ENCODE results near the gene DPF3.

The DPF3 gene

DNA sequence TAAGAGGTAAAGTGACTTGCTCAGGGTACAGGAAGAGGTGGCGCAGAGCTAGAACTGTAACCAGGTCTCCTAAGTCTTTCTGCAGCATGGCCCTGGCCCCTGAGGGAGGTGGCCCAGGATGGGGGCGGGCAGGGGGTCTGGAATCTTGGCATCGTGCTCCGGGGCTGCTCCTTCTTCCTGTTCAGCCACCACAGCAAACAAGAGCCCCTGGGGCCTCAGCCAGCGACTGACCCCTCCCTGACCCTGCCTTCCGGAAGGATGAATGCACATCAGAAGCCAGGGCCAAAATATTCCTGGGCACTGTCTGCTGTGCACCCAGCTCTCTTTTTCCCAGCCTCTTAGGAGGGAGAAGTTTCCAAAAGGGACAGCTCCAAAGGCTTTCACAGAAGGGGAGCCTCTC is 242.8 kb downstream of the DPF3 start:
- H2BK120ac ChIP-seq (ENCODE audit: low read depth, low read length), result no peak overlapping the region
- no peaks in the 10 kb centered on the region for H3K79me1 ChIP-seq (ENCODE audit: low read length)
- H2AK5ac ChIP-seq (ENCODE audit: low read length), result no peak overlapping the region
- H3K27ac ChIP-seq (ENCODE audit: low read depth, low read length), result no peak overlapping the region
- no peak overlapping the region for H4K8ac ChIP-seq (ENCODE audit: low read depth, low read length)
- no peak overlapping the region for H3K4me2 ChIP-seq (ENCODE audit: low read length)
- no CpG with 5 or more reads among the region's 6 CpGs for WGBS (ENCODE audit: extremely low coverage, insufficient coverage, low lambda C conversion rate)
- H2BK5ac ChIP-seq (ENCODE audit: low read length), result no peak overlapping the region
- no peak overlapping the region for H3K23ac ChIP-seq (ENCODE audit: low read length)
- H3K4ac ChIP-seq (ENCODE audit: low read depth, low read length), result no peak overlapping the region
- H3K4me1 ChIP-seq (ENCODE audit: control insufficient read depth, low read depth, low read length), result peaks cover 6% of the 10 kb centered on the region
- no peak overlapping the region for H3K18ac ChIP-seq (ENCODE audit: low read length)
- H4K5ac ChIP-seq (ENCODE audit: low read length), result no peak overlapping the region
- no peak overlapping the region for H3K56ac ChIP-seq (ENCODE audit: low read length)
- H3K27me3 ChIP-seq (ENCODE audit: insufficient read depth, low read length, poor library complexity), result no peaks in the 10 kb centered on the region
- no peaks in the 10 kb centered on the region for H3K79me2 ChIP-seq (ENCODE audit: control insufficient read depth, insufficient read depth, low read length)
- H3K36me3 ChIP-seq (ENCODE audit: control insufficient read depth, insufficient read depth, low read length), result no peaks in the 10 kb centered on the region
- no peak overlapping the region for H3K9ac ChIP-seq (ENCODE audit: low read length)
- no peak for DNase-seq
- no peak overlapping the region for H2BK15ac ChIP-seq (replicated peaks; ENCODE audit: low read depth)
- H3K4me3 ChIP-seq (ENCODE audit: low read length), result no peak overlapping the region

DNA sequence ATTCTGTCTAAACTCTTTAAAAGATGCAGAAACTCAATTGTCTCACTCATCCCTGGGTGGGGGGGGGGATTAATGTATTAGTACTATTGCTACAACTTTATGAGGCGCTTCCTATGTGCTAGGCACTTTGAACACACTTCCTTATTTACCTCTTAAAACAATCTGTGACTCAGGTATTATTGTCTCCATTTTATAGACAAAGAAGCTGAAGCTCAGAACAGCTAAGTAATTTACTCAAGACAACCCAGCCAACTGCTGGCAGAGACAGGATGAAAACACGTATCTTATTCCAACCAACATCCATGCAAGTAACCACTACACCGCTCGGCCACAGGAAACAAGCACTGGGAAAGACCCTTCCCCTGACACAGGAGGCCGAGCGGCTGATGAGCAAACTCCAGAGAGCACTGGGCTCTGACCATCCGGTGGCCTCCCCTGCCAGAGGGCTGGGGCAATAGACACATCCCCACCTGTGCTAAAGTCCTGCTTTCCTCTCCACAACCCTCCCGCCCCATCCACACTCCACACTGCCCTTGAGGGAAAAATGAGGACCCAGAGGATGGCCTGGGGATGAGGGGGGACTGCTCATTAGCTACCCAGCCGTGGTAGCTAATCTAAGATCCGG is 244.2 kb downstream of the DPF3 start:
- Histone ChIP-seq H2BK120ac (ENCODE audit: low read depth, low read length) (no peak overlapping the region), H3K79me1 (ENCODE audit: low read length) (no peaks in the 10 kb centered on the region), H3K27me3 (ENCODE audit: insufficient read depth, low read length, poor library complexity) (no peaks in the 10 kb centered on the region), H3K56ac (ENCODE audit: low read length) (no peak overlapping the region), H3K79me2 (ENCODE audit: control insufficient read depth, insufficient read depth, low read length) (no peaks in the 10 kb centered on the region), H3K36me3 (ENCODE audit: control insufficient read depth, insufficient read depth, low read length) (no peaks in the 10 kb centered on the region), H3K23ac (ENCODE audit: low read length) (no peak overlapping the region), H4K8ac (ENCODE audit: low read depth, low read length) (no peak overlapping the region), H2AK5ac (ENCODE audit: low read length) (no peak overlapping the region), H2BK5ac (ENCODE audit: low read length) (no peak overlapping the region), H2BK15ac (replicated peaks; ENCODE audit: low read depth) (no peak overlapping the region), H3K9ac (ENCODE audit: low read length) (no peak overlapping the region), H4K5ac (ENCODE audit: low read length) (no peak overlapping the region), H3K4me2 (ENCODE audit: low read length) (no peak overlapping the region), H3K18ac (ENCODE audit: low read length) (no peak overlapping the region), H3K4ac (ENCODE audit: low read depth, low read length) (no peak overlapping the region), H3K4me1 (ENCODE audit: control insufficient read depth, low read depth, low read length) (peaks cover 6% of the 10 kb centered on the region), H3K27ac (ENCODE audit: low read depth, low read length) (no peak overlapping the region), H3K4me3 (ENCODE audit: low read length) (no peak overlapping the region)
- no peak for DNase-seq
- no CpG with 5 or more reads among the region's 10 CpGs for WGBS (ENCODE audit: extremely low coverage, insufficient coverage, low lambda C conversion rate)

- DNase-seq, result no peak
Measured at GRCh38 chr14:72647782-72648181, 246.1 kb downstream of the DPF3 start.

DNA sequence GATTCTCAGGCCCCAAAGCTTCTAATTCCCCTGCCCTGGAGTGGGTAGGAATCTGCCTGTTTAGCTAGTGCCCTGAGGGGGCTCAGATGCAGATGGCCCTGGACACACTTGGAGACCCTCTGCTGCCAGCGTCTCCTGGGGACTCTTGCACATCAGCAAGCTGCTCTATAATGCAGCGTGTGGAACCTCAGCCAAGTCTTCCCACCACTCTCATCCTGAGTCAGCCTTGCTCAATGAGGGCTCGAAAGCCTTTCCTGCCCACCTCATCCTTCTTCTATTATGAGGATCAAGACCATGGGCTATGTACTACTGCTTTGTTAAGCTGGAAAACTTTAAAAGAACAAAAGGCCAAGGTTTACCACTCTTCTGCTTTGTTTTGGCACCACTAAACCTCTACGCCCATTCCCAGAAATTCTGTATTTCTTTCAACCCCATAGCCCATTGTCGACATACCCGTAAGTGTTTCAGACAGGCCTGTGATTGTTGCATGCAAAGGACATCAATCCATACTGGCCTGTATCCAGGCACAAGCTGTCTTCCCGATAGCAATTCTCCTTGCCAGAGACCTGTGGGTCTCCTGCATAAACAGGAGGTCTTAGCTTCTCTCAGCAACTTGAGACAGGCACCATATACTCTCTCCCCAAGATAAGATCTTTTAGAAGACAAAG is 246.9 kb downstream of the DPF3 start:
- Histone ChIP-seq H3K4me1 (ENCODE audit: control insufficient read depth, low read depth, low read length) (no peaks in the 10 kb centered on the region), H2BK15ac (replicated peaks; ENCODE audit: low read depth) (no peak overlapping the region), H2AK5ac (ENCODE audit: low read length) (no peak overlapping the region), H2BK5ac (ENCODE audit: low read length) (no peak overlapping the region), H3K18ac (ENCODE audit: low read length) (no peak overlapping the region), H3K9ac (ENCODE audit: low read length) (no peak overlapping the region), H3K56ac (ENCODE audit: low read length) (no peak overlapping the region), H3K4ac (ENCODE audit: low read depth, low read length) (no peak overlapping the region), H2BK120ac (ENCODE audit: low read depth, low read length) (no peak overlapping the region), H3K79me1 (ENCODE audit: low read length) (no peaks in the 10 kb centered on the region), H3K23ac (ENCODE audit: low read length) (no peak overlapping the region), H3K27me3 (ENCODE audit: insufficient read depth, low read length, poor library complexity) (no peaks in the 10 kb centered on the region), H3K36me3 (ENCODE audit: control insufficient read depth, insufficient read depth, low read length) (no peaks in the 10 kb centered on the region), H4K8ac (ENCODE audit: low read depth, low read length) (no peak overlapping the region), H3K4me2 (ENCODE audit: low read length) (no peak overlapping the region), H3K79me2 (ENCODE audit: control insufficient read depth, insufficient read depth, low read length) (no peaks in the 10 kb centered on the region), H4K5ac (ENCODE audit: low read length) (no peak overlapping the region), H3K27ac (ENCODE audit: low read depth, low read length) (no peak overlapping the region), H3K4me3 (ENCODE audit: low read length) (no peak overlapping the region)
- DNase-seq, result no peak
- no CpG with 5 or more reads among the region's 7 CpGs for whole genome bisulfite sequencing (ENCODE audit: extremely low coverage, insufficient coverage, low lambda C conversion rate)

More at GRCh38 chr14:72647782-72648181, 246.1 kb downstream of the DPF3 start:
- no peak overlapping the region for H4K5ac ChIP-seq (ENCODE audit: low read length)
- no peak overlapping the region for H3K18ac ChIP-seq (ENCODE audit: low read length)
- H3K4me1 ChIP-seq (ENCODE audit: control insufficient read depth, low read depth, low read length), result no peaks in the 10 kb centered on the region
- no peaks in the 10 kb centered on the region for H3K36me3 ChIP-seq (ENCODE audit: control insufficient read depth, insufficient read depth, low read length)
- no CpG with 5 or more reads among the region's 9 CpGs for WGBS (ENCODE audit: extremely low coverage, insufficient coverage, low lambda C conversion rate)
- H2AK5ac ChIP-seq (ENCODE audit: low read length), result no peak overlapping the region
- no peak overlapping the region for H3K9ac ChIP-seq (ENCODE audit: low read length)
- no peak overlapping the region for H3K56ac ChIP-seq (ENCODE audit: low read length)
- H3K79me2 ChIP-seq (ENCODE audit: control insufficient read depth, insufficient read depth, low read length), result no peaks in the 10 kb centered on the region
- H3K4me3 ChIP-seq (ENCODE audit: low read length), result no peak overlapping the region
- no peaks in the 10 kb centered on the region for H3K27me3 ChIP-seq (ENCODE audit: insufficient read depth, low read length, poor library complexity)
- H2BK120ac ChIP-seq (ENCODE audit: low read depth, low read length), result no peak overlapping the region
- no peak overlapping the region for H3K4ac ChIP-seq (ENCODE audit: low read depth, low read length)
- no peak overlapping the region for H2BK5ac ChIP-seq (ENCODE audit: low read length)
- H3K23ac ChIP-seq (ENCODE audit: low read length), result no peak overlapping the region
- no peaks in the 10 kb centered on the region for H3K79me1 ChIP-seq (ENCODE audit: low read length)
- H3K4me2 ChIP-seq (ENCODE audit: low read length), result no peak overlapping the region
- H3K27ac ChIP-seq (ENCODE audit: low read depth, low read length), result no peak overlapping the region
- H2BK15ac ChIP-seq (replicated peaks; ENCODE audit: low read depth), result no peak overlapping the region
- H4K8ac ChIP-seq (ENCODE audit: low read depth, low read length), result no peak overlapping the region

- peak; percentile 27 for DNase-seq
- no peak overlapping the region for H3K18ac ChIP-seq (ENCODE audit: low read length)
- H3K79me1 ChIP-seq (ENCODE audit: low read length), result no peaks in the 10 kb centered on the region
- no peak overlapping the region for H2BK5ac ChIP-seq (ENCODE audit: low read length)
- H3K56ac ChIP-seq (ENCODE audit: low read length), result no peak overlapping the region
- no peaks in the 10 kb centered on the region for H3K79me2 ChIP-seq (ENCODE audit: control insufficient read depth, insufficient read depth, low read length)
- no peak overlapping the region for H3K4me2 ChIP-seq (ENCODE audit: low read length)
- no peak overlapping the region for H2AK5ac ChIP-seq (ENCODE audit: low read length)
- no peaks in the 10 kb centered on the region for H3K27me3 ChIP-seq (ENCODE audit: insufficient read depth, low read length, poor library complexity)
- WGBS (ENCODE audit: extremely low coverage, insufficient coverage, low lambda C conversion rate), result 100% methylated on average over 1 of the region's 5 CpGs
- no peaks in the 10 kb centered on the region for H3K36me3 ChIP-seq (ENCODE audit: control insufficient read depth, insufficient read depth, low read length)
- no peak overlapping the region for H3K23ac ChIP-seq (ENCODE audit: low read length)
- H3K4me1 ChIP-seq (ENCODE audit: control insufficient read depth, low read depth, low read length), result no peaks in the 10 kb centered on the region
- no peak overlapping the region for H3K27ac ChIP-seq (ENCODE audit: low read depth, low read length)
- no peak overlapping the region for H2BK15ac ChIP-seq (replicated peaks; ENCODE audit: low read depth)
- no peak overlapping the region for H3K4me3 ChIP-seq (ENCODE audit: low read length)
- no peak overlapping the region for H2BK120ac ChIP-seq (ENCODE audit: low read depth, low read length)
- H3K4ac ChIP-seq (ENCODE audit: low read depth, low read length), result no peak overlapping the region
- no peak overlapping the region for H3K9ac ChIP-seq (ENCODE audit: low read length)
- no peak overlapping the region for H4K8ac ChIP-seq (ENCODE audit: low read depth, low read length)
- no peak overlapping the region for H4K5ac ChIP-seq (ENCODE audit: low read length)
Measured at GRCh38 chr14:72645706-72646105, 248.2 kb downstream of the DPF3 start.
